HG03175 (cell line): Measurements from ENCODE around the gene UQCRFS1.
"Not testable (repeated sequence)": the region's sequence is repeated elsewhere in the genome, so short reads cannot be mapped to it uniquely, and the experiment has no call there.

ENCODE experiments used
- ATAC-seq: cut with Tn5 transposase; IDR thresholded peaks from one replicate; pipeline ENCODE4 v1.9.1; 2021; ENCODE audit warnings: mild to moderate bottlenecking, moderate library complexity; ENCODE audit not compliant: unreplicated experiment

UQCRFS1 gene

DNA sequence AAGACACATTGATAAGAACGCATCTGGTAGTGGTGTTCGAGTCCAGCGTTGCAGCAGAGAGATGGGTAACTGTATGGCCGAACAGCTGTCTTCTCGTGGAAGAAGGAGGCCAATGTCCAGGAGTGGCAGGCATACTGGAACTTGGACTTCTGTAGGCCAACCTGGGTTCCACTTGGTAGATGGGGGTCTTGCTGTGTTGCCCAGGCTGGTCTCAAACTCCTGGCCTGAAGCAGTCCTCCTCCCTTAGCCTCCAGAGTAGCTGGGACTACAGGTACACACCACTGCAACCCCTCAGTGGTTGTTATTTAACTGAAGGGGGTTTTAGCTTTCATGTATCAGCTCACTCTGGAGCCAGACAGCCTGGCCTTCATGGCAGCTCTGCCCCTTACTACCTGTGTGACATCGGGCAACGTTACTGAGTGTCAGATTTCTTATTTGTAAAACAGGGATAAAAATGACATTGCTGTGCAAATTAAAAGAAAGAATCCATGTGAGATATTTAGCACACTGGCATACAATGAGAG lies 2.4 kb upstream of the UQCRFS1 start:
- ATAC-seq: no peak

DNA sequence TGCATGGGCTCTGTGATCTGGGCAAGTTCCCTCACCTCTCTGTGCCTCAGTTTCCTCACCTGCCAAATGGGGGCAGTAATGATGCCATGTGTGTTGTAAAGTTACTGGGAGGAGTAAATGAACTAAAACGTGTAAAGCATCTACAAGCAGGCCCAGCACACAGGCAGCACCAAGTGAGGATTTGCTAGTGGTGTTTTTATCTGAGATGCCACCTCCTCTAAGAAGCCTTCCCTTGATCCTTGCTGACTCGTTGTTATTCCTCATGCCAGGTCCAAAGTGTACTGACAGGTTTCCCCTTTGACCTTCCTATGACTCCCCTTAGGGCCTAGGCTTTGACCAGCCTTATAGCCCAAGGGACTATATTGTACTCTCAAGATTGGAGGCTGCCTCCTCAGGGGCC lies 1.5 kb upstream of the UQCRFS1 start:
- ATAC-seq: no peak

DNA sequence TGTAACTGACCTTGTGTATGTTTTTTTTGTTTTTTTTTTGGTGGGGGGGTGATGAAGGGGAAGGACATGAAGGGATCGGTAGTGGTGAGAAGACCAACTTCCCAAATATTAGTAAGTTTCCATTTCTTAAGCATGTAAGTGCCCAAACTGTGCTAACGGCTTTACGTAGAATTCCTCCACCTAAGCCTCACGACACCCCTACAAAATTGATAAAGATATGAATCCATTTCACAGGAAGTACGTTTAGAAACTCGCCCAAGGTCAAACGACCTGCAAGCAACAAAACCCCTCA lies 649 bp downstream of the UQCRFS1 start:
- ATAC-seq: no peak

DNA sequence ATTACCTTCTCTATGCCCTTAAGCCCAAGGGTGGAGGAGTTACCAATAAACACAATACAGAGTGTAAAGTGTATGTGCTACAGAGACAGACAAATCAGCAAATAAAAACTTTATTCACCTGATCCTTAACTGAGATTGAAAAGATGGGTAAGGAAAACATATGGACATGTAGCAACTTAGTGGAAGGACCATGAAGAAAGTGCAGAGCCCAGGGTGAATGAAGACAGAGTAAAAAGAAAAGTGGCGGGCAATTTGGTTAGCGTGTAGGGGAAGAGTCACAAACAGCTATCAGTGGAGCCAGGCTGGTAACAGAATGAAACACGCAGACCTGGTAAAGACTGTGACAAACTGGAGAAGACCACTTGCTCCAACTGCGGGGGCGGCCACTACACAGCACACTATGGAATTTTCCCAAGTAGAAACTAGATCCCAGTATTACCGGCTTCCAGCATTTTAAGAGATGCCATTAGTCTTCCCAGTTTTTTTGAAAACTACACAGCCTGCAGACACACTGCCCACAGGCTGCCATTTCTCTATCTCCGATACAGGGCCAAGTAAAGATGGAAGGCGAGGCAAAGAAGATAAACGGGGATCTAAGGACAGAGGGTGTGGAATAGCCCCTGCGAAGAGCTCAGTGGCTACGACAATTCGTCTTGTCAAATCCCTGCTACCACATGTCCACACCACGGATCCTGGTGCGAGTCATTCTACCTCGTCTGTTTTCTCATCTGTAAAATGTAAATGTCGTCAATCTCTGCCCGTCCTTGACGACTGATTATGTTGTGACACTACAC lies 1.2 kb downstream of the UQCRFS1 start:
- no peak for ATAC-seq

DNA sequence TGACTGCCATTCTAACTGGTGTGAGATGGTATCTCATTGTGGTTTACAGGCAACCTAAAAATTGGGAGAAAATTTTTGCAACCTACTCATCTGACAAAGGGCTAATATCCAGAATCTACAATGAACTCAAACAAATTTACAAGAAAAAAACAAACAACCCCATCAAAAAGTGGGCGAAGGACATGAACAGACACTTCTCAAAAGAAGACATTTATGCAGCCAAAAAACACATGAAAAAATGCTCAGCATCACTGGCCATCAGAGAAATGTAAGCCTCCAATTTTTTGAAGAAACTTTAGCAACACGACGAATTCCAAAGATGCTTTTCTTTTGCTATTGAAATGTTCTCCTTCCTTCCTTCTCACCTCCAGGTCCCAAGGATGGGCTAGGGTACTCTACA lies 1.9 kb downstream of the UQCRFS1 start:
- not testable (repeated sequence) for ATAC-seq

DNA sequence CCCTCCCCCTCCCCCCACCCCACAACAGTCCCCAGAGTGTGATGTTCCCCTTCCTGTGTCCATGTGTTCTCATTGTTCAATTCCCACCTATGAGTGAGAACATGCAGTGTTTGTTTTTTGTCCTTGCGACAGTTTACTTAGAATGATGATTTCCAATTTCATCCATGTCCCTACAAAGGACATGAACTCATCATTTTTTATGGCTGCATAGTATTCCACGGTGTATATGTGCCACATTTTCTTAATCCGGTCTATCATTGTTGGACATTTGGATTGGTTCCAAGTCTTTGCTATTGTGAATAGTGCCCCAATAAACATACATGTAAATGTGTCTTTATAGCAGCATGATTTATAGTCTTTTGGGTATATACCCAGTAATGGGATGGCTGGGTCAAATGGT lies 2.4 kb downstream of the UQCRFS1 start:
- ATAC-seq: not testable (repeated sequence)

DNA sequence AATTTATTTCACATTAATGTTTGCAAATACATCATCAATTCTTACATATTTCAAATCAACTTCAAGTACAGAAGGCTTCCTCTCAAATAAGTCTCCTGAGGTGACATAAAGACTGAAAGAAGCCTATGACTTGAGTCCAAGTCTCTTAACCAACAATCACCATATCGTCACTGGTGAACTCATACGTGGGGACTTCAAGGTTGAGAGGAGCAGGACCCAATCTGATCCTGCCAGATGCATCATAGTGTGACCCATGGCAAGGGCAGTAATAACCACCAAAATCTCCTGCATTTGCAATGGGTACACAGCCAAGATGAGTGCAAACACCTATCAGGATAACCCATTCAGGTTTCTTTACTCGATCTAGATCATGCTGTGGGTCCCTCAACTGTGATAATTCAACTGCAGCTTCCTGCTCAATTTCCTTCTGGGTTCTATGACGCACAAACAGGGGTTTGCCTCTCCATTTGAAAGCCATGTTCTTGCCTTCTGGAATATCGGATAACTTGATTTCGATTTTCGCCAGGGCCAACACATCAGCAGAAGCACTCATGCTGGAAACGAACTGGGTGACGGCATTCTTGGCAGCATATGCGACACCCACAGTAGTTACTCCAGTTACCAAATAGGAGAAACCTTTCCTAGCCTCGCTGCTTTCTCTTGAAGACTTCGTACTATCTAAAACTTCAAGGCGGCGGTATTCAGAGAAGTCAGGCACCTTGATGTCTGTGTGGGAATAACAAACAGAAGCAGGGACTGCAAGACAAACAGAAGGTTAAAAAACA lies 5.4 kb downstream of the UQCRFS1 start:
- ATAC-seq: not testable (repeated sequence)

DNA sequence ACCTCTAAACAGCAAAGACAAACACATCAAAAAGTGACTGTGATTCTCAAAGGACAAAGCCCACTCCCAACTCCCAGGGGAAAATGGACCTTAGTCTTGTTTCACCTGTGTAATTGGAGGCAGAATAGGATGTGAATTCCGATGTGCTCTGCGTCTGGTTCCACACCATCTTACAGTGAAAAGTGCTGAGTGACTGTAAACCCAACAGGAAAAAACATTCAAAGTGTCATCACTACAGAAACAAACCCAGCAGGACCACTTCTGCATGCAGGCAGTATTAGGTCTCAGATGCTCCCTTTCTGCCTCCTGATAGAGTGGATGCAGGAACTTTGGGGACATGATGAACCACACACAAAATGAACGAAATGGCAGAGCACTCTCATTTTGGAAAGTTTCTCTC lies 6.5 kb downstream of the UQCRFS1 start:
- no peak for ATAC-seq

DNA sequence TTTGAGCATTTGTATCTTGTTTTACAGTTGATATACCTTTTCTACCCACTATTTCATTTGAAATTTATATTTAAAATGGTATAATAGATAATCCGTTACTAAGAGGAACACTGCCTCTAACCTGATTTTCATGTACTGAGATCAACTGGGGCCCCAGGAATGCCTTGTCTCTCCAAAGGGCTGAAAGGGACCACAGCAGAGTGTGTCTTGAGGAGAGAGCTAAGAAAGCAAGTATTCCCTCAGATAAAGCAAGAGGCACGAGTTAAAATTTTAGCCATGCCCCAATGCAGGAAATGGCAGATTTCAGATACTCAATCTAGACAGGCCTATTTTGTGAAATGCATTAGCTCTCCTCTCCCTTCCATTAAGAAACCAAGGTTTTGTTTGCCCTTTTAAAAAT lies 10.7 kb downstream of the UQCRFS1 start:
- ATAC-seq: no peak

DNA sequence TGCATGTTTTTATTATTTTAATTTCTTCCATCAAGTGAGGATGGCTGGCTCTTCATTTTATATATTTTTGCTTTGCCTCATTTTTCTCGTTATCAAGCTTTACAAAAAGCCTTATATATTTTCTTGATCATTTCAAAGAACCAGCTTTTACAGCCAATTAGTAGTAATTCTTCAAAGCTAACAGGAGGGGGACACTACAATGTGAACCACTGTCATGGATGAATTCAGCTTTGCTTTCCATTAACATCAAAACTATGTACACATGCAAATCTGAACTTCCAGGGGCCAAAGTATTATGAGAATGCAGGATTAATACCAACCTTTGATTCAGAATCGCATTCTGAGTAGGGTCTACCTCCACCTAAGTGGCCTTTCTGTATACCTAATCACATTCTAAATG lies 11.1 kb downstream of the UQCRFS1 start:
- ATAC-seq: no peak

DNA sequence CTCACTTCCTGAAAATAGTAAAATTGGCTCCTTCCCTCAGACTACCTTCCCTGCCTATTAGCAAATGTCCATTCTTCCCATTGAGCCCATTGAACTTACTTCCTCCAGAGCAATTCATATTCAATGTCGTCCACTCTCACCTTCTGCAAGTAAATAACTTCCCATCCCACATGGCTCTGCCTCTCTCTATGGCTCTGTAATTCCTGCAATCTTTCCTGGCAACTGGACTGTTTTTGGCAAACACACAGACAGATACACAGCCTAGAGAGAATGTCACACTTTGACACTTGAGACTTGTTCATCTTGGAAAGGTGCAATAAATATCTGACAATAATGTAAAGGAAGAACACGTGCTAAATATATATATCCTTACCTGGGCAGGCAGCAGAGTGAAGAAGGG lies 18.3 kb downstream of the UQCRFS1 start:
- no peak for ATAC-seq

DNA sequence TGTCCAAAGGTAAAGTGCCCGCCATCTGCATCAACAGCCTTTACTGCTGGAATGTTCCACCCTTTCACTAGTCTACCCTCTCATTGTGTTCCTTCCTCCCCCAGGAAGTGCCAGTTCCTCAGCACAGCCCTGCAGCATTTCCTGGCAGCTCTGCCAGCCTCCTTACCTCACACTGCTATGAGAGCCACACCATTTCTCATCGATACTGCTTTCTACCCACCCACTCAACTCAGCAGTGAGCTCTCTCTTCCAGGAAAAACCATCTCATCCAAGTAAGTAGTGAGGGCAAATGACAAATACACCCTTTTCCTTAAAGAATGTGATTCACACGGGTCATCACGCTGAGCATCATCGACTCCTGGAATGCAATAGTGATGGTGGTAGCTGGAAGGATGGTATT lies 19.8 kb downstream of the UQCRFS1 start:
- ATAC-seq: no peak

DNA sequence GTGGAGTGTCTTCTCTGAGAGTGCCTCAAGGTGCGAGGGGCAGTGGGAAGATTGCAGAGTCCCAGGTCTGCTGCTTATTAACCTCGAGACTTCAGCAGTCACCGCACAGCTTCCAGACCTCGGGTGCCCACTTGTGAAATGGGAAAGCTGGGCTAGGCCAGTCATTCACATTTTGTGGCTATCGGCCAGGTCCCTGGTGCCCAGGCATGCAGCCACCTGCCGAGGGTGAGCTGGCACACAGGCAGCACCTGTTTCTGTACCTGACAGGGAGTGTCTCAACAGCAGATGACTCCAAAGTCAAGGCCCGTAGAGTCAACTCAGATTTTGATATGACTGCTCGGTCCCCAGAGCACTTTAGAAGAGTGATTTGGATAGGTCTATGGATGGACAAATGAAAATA lies 21.9 kb downstream of the UQCRFS1 start:
- ATAC-seq: no peak

DNA sequence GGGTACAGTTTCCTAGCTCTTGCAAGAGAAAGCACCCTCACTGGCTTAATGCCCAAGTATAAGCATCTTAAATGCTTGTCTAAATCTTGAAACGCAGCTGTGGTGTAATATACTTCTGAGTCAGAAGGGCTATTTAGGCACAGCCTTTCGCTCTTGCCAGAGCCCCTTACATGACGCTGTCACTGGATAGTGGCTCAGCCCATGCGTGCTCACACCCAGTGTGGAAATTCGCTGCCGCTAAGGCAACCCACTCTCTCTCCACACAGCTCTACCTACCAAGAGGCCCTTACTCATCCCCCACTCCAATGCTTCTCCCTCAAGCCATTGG lies 24.0 kb downstream of the UQCRFS1 start:
- ATAC-seq: no peak

DNA sequence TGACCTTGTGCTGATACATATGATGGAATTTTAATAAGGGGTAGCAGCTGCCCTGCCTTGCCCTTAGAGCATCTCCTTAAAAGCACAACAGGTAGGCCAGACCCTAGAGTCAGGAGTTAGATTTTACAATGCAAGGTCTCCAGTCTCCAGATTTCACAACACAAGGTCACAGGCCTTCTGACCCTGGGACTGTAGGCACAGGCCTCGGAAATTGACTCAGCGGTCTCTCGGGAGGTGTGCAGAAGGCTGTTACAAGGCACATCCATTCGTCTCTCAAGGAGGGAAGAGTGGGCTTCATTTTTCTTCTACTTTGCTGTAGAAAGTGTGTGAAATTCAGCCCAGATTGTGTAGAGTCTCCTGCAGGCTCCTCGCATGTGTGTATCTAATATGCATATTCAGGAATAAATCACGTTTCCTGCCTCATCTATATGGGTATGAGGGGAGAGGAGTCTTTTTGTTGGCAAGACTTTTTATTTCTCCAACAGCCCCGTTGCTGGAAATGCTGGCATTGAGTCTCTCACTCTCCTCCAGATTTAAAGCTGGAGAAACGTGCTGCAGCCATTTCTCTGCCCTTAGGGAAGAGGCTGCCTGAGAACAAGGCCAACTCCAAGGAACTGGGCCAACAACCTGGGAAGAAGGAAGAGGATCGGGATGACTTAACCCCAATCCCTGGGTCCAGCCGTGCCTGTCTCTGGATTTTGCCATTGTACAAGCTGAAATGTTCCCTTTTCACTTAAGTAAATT lies 24.5 kb downstream of the UQCRFS1 start:
- no peak for ATAC-seq

DNA sequence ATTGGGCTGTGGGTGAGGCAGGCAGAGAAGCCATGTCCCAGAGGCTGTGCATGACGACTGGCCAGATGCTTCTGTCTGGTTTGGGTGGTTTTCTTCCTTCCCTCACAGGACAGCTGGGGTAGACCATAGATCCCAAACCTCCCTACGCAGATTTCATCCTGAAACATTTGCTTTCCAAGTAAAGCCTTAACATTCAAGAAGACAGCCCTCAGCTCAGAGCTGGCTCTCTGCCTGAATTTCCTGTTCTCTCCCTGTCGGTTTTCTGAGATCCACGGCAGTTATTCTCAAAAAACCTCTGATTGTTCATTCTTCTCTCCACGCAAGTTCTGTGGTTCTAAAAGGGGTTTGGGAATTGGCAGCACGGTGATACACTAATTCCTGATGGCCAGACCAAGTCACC lies 25.3 kb downstream of the UQCRFS1 start:
- ATAC-seq: no peak

DNA sequence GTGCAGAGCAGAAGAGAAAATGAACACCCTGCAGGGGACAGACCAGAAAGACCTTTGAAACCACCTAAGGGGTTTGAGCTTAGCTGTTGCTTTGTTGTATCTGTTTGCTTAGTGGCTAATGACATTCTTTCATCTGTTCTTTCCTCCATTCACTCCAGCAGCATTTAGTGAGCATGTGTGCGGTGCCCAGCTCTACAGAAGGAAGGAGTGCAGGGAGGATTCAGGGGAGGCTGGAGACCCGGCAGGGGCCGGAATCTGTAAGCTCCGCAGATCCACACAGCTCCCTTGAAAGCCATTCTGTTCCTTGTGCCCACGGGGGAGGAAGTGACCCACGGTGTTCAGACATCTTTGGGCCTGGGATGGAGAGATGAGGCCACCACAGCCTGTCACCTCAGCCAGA lies 27.5 kb downstream of the UQCRFS1 start:
- no peak for ATAC-seq

DNA sequence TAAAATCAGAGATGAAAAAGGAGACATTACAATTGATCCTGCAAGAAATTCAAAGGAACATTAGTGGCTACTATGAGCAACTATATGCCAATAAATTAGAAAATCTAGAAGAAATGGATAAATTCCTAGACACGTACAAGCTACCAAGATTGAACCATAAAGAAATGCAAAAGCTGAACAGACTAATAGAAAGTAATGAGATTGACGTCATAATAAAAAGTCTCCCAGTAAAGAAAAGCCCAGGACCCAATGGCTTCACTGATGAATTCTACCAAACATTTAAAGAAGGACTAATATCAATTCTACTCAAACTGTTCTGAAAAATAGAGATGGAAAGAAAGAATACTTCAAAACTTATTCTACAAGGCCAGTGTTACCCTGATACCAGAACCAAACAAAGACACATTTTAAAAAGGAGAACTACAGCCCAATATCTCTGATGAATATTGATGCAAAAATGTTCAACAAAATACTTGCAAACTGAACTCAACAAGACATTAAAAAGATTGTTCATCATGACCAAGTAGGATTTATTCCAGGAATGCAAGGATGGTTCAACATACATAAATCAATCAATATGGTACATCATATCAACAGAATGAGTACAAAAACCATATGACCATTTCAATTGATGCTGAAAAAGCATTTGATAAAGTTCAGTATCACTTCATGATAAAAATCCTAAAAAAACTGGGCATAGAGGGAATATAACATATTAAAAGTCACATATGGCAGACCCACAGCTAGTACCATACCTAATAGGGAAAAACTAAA lies 35.8 kb downstream of the UQCRFS1 start:
- no peak for ATAC-seq

DNA sequence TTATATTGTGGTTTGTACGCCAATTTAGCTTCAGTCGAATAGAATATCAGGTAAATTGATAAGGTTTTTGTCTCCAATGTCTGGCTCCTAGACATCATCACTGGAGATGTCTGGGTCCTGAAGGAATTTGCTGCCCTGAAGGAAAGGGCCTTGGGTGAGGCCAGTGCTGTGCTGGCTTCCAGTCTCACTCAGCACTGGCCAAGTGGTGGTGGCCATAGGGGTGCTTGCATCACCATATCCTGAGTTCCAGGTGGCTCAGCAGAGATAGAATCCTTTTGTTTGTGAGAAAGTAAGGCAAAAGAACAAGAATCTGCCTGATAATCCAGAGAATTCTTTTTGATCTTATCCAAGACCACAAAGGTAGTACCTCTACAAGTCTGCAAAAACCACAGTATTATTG lies 39.1 kb downstream of the UQCRFS1 start:
- no peak for ATAC-seq

DNA sequence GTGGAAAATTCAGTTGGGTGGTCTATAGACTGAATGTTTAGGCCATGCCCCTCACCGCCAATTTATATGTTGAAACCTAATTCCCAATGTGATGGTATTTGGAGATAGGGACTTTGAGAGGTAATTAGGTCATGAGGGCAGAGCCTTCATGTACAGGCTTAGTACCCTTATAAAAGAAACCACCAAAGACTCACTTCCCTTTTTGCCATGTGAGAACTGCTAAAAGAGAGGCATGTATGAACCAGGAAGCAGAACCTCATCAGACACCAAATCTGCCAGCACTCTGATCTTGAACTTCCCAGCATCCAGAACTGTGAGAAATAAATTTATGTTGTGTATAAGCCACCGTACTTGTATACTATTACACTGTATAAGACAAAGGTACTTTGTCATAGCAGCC lies 40.6 kb downstream of the UQCRFS1 start:
- no peak for ATAC-seq

DNA sequence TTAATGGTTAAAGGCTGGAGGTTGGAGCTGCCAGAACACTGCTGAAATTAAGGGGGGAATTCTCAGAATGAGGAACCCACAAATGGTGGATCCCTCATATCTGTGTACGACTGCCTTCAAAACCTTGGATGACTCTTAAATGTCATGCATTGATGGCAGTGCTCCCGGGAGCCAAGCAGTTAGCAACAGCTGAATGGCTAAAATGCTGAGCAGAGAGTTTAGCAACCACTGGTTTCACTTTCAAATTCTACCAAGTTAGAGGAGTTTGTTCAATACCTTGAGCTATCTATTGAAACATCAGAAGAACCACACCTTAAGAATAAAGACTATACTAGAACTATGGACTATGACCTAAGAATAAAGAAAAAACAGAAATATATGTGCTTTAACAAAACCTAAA lies 41.4 kb downstream of the UQCRFS1 start:
- no peak for ATAC-seq
